H9 (cell line): ENCODE data around the gene CMSS1. TPM values are rescaled to one million over a fixed set of nuclear protein-coding genes. Genes with fewer than 3 reads are reported as not detected.

Source experiments
- DNase-seq: peaks from one replicate; pipeline ENCODE4 v3.0.0-alpha.2; 2017
- H2AFZ ChIP-seq: one replicate; pipeline ENCODE4 v1.6.1; 2013; ENCODE audit warnings: mild to moderate bottlenecking, low read length, control low read depth, moderate library complexity
- H2AK5ac ChIP-seq: 2 replicates; pipeline ENCODE4 v1.6.1; 2013; ENCODE audit warnings: low read length, control low read depth, mixed read lengths; ENCODE audit not compliant: insufficient read length
- H2BK120ac ChIP-seq: one replicate; pipeline ENCODE4 v1.6.1; 2013; ENCODE audit warnings: low read depth, mild to moderate bottlenecking, low read length, control low read depth, inconsistent platforms; ENCODE audit not compliant: poor library complexity, severe bottlenecking
- H2BK12ac ChIP-seq: 2 replicates; pipeline ENCODE4 v1.6.1; 2013; ENCODE audit warnings: low read length, control low read depth, mixed read lengths, low read depth; ENCODE audit not compliant: insufficient read length
- H2BK15ac ChIP-seq: 2 replicates; pipeline ENCODE4 v1.6.1; 2013; ENCODE audit warnings: low read depth, low read length, control low read depth
- H2BK20ac ChIP-seq: one replicate; pipeline ENCODE4 v1.6.1; 2013; ENCODE audit warnings: low read depth, mild to moderate bottlenecking, low read length, control low read depth, inconsistent platforms; ENCODE audit not compliant: poor library complexity, severe bottlenecking
- H2BK5ac ChIP-seq: 2 replicates; pipeline ENCODE4 v1.6.1; 2013; ENCODE audit warnings: low read length, control low read depth, mixed read lengths; ENCODE audit not compliant: insufficient read length
- H3K14ac ChIP-seq: 2 replicates; pipeline ENCODE4 v1.6.1; 2013; ENCODE audit warnings: low read length, control low read depth; ENCODE audit not compliant: insufficient read depth
- H3K18ac ChIP-seq: 2 replicates; pipeline ENCODE4 v1.6.1; 2013; ENCODE audit warnings: low read depth, mild to moderate bottlenecking, mixed read lengths, low read length, control low read depth; ENCODE audit not compliant: insufficient read length
- H3K23ac ChIP-seq: 2 replicates; pipeline ENCODE4 v1.6.1; 2013; ENCODE audit warnings: low read length, control low read depth, mixed read lengths, low read depth; ENCODE audit not compliant: insufficient read length
- H3K23me2 ChIP-seq: 2 replicates; pipeline ENCODE4 v1.6.1; 2013; ENCODE audit warnings: low read depth, mild to moderate bottlenecking, mixed read lengths, low read length, control low read depth; ENCODE audit not compliant: insufficient read length, poor library complexity, severe bottlenecking
- H3K27ac ChIP-seq: 2 replicates; pipeline ENCODE4 v1.5.1; 2013; ENCODE audit warnings: low read length, control low read depth, mixed read lengths, low read depth; ENCODE audit not compliant: insufficient read length
- H3K27me3 ChIP-seq: 2 replicates; pipeline ENCODE4 v1.6.1; 2013; ENCODE audit warnings: low read length, control low read depth, inconsistent platforms; ENCODE audit not compliant: insufficient read depth
- H3K4ac ChIP-seq: 2 replicates; pipeline ENCODE4 v1.6.1; 2013; ENCODE audit warnings: low read depth, mild to moderate bottlenecking, control low read depth, inconsistent platforms, low read length, moderate library complexity
- H3K4me1 ChIP-seq: 2 replicates; pipeline ENCODE4 v1.6.1; 2013; ENCODE audit warnings: low read length, control low read depth, inconsistent platforms; ENCODE audit not compliant: insufficient read depth
- H3K4me2 ChIP-seq: 2 replicates; pipeline ENCODE4 v1.6.1; 2013; ENCODE audit warnings: low read length, control low read depth, mixed read lengths; ENCODE audit not compliant: insufficient read length, insufficient read depth
- H3K56ac ChIP-seq: 2 replicates; pipeline ENCODE4 v1.6.1; 2013; ENCODE audit warnings: low read depth, mild to moderate bottlenecking, mixed read lengths, low read length, control low read depth; ENCODE audit not compliant: insufficient read length
- H3K79me1 ChIP-seq: 2 replicates; pipeline ENCODE4 v1.6.1; 2013; ENCODE audit warnings: low read depth, mild to moderate bottlenecking, moderate library complexity, low read length, control low read depth, inconsistent platforms; ENCODE audit not compliant: insufficient read depth, poor library complexity, severe bottlenecking
- H3K79me2 ChIP-seq: 2 replicates; pipeline ENCODE4 v1.6.1; 2013; ENCODE audit warnings: low read length, control low read depth, inconsistent platforms; ENCODE audit not compliant: insufficient read depth
- H3K9ac ChIP-seq: 2 replicates; pipeline ENCODE4 v1.6.1; 2013; ENCODE audit warnings: low read length, control low read depth, mixed read lengths; ENCODE audit not compliant: insufficient read length; ENCODE audit errors: extremely low read depth
- H3K9me3 ChIP-seq: one replicate; pipeline ENCODE4 v1.6.1; 2013; ENCODE audit warnings: low read depth, low read length, inconsistent platforms; ENCODE audit not compliant: control insufficient read depth
- H3T11ph ChIP-seq: one replicate; pipeline ENCODE4 v1.6.1; 2013; ENCODE audit warnings: mild to moderate bottlenecking, low read length, control low read depth, inconsistent platforms
- H4K20me1 ChIP-seq: one replicate; pipeline ENCODE4 v1.6.1; 2013; ENCODE audit not compliant: control insufficient read depth, insufficient read length, insufficient read depth
- H4K5ac ChIP-seq: 2 replicates; pipeline ENCODE4 v1.6.1; 2013; ENCODE audit warnings: low read depth, mild to moderate bottlenecking, mixed read lengths, low read length, control low read depth; ENCODE audit not compliant: insufficient read length
- H4K8ac ChIP-seq: replicated peaks from 2 replicates; pipeline ENCODE4 v1.6.1; 2013; ENCODE audit warnings: low read length, control low read depth, mixed read lengths, low read depth; ENCODE audit not compliant: insufficient read length
- H4K91ac ChIP-seq: 2 replicates; pipeline ENCODE4 v1.6.1; 2013; ENCODE audit warnings: low read depth, mild to moderate bottlenecking, moderate library complexity, mixed read lengths, low read length, control low read depth; ENCODE audit not compliant: insufficient read length
- H3K27ac Mint-ChIP-seq, 3 experiments: 2 replicates in 2 of 3; 3 replicates in 1 of 3; pipeline ENCODE4 v1.8.0; 2020 to 2021; ENCODE audit warnings: mixed read lengths in 3 of 3, mild to moderate bottlenecking in 1 of 3, moderate library complexity in 1 of 3
- H3K27me3 Mint-ChIP-seq: 2 replicates; pipeline ENCODE4 v1.8.0; 2021; ENCODE audit warnings: low read depth, mild to moderate bottlenecking, moderate library complexity, mixed read lengths
- H3K36me3 Mint-ChIP-seq, 3 experiments: 2 replicates in 2 of 3; 3 replicates in 1 of 3; pipeline ENCODE4 v1.8.0; 2020 to 2021; ENCODE audit warnings: low read depth in 3 of 3, mixed read lengths in 3 of 3; ENCODE audit not compliant: insufficient read depth in 1 of 3
- H3K4me1 Mint-ChIP-seq, 2 experiments: 2 replicates each; pipeline ENCODE4 v1.8.0; 2020; ENCODE audit warnings: mixed read lengths in 2 of 2
- H3K4me3 Mint-ChIP-seq, 2 experiments: 2 replicates in 1 of 2; 3 replicates in 1 of 2; pipeline ENCODE4 v1.8.0; 2020 to 2021; ENCODE audit warnings: mild to moderate bottlenecking in 2 of 2, mixed read lengths in 2 of 2, moderate library complexity in 1 of 2
- H3K9me3 Mint-ChIP-seq, 2 experiments: 2 replicates in 1 of 2; 3 replicates in 1 of 2; pipeline ENCODE4 v1.8.0; 2020; ENCODE audit warnings: mild to moderate bottlenecking in 2 of 2, mixed read lengths in 2 of 2, moderate library complexity in 1 of 2
- CTCF ChIP-seq: fragments of 200-600 bp; sonication (generic); conservative IDR thresholded peaks from 3 replicates; pipeline ENCODE4 v1.8.0; 2021; ENCODE audit warnings: antibody characterized with exemption, mild to moderate bottlenecking
- WGBS: extraction: QIAGEN DNeasy Blood & Tissue Kit; methylation state at CpG from one replicate; pipeline ENCODE4 v1.1.7; 2013; ENCODE audit warnings: missing lambda C conversion rate, low lambda C conversion rate, mixed read lengths; ENCODE audit not compliant: insufficient read length; ENCODE audit errors: extremely low coverage; 5-methylcytosine and 5-hydroxymethylcytosine counted together
- total RNA-seq: library from RNA; stranded (reverse); gene quantifications from 2 replicates; pipeline ENCODE4 v1.2.1, GENCODE V29; 2021

CMSS1 gene
- total RNA-seq, 1 experiment from 2014 or later, result 61.8 TPM

- H3K27me3 Mint-ChIP-seq, result no peaks in the 10 kb centered on the region
- H4K91ac ChIP-seq, result no peak overlapping the region
- H2AK5ac ChIP-seq, result no peak overlapping the region
- H2BK15ac ChIP-seq, result no peak overlapping the region
- H3K79me2 ChIP-seq, result no peaks in the 10 kb centered on the region
- no peak overlapping the region for H3K14ac ChIP-seq
- no peaks in the 10 kb centered on the region for H3K23me2 ChIP-seq
- no peak overlapping the region for H3K18ac ChIP-seq
- H3K9me3 ChIP-seq, result no peaks in the 10 kb centered on the region
- H3K4ac ChIP-seq, result no peak overlapping the region
- H2BK12ac ChIP-seq, result no peak overlapping the region
- no peak for TF ChIP-seq CTCF
- H3T11ph ChIP-seq, result no peak overlapping the region
- H4K5ac ChIP-seq, result no peak overlapping the region
- H3K56ac ChIP-seq, result no peak overlapping the region
- peaks cover 18 to 22% of the 10 kb centered on the region in 2 experiments for H3K4me1 Mint-ChIP-seq
- H2BK20ac ChIP-seq, result no peak overlapping the region
- H3K79me1 ChIP-seq, result no peaks in the 10 kb centered on the region
- H3K9me3 Mint-ChIP-seq, result no peaks in the 10 kb centered on the region
- H4K8ac ChIP-seq, result no peak overlapping the region
- no peaks in the 10 kb centered on the region for H3K27me3 ChIP-seq
- no peak overlapping the region for H3K9ac ChIP-seq
- WGBS, result no CpG with 5 or more reads among the region's 4 CpGs
- H3K36me3 Mint-ChIP-seq, result no peaks in the 10 kb centered on the region
- H2AFZ ChIP-seq, result no peak overlapping the region
- H3K27ac Mint-ChIP-seq, result no peak overlapping the region; a peak in 1 of 7 replicates
- H4K20me1 ChIP-seq, result no peaks in the 10 kb centered on the region
- peaks cover 5% of the 10 kb centered on the region for H3K4me1 ChIP-seq
- H3K4me2 ChIP-seq, result no peak overlapping the region
- H3K4me3 Mint-ChIP-seq, result no peak overlapping the region
- no peak overlapping the region for H3K23ac ChIP-seq
- no peak overlapping the region for H2BK5ac ChIP-seq
- no peak overlapping the region for H2BK120ac ChIP-seq
- no peak for DNase-seq
- H3K27ac ChIP-seq, result no peak overlapping the region
These were observed 257.5 kb downstream of the CMSS1 start for GRCh38 chr3:100075196-100075595.
